T-helper 17 cell (primary cell): ENCODE data around the gene CPN2. TPM values are rescaled to one million over a fixed set of nuclear protein-coding genes. Genes with fewer than 3 reads are reported as not detected.
A peak's percentile ranks its signal among the peaks of the same experiment; 100 is the strongest.

ENCODE experiments used
- ATAC-seq: fragments of 150-1000 bp; cut with Tn5 transposase; 2 replicates; pipeline ENCODE4 v1.10.0; 2021; ENCODE audit warnings: mild to moderate bottlenecking, moderate library complexity
- DNase-seq, 3 donors: peaks; one replicate each; pipeline versions ENCODE4 v3.0.0 to v3.0.0-alpha.2; 2020 to 2021
- H3K9me3 ChIP-seq: one replicate; pipeline ENCODE4 v1.7.0; 2013; ENCODE audit warnings: low read length, mild to moderate bottlenecking; ENCODE audit not compliant: control insufficient read depth, poor library complexity, severe bottlenecking
- H3K27ac Mint-ChIP-seq: one replicate; pipeline ENCODE4 v1.8.0; 2022; ENCODE audit warnings: mild to moderate bottlenecking, moderate library complexity, mixed read lengths
- H3K27me3 Mint-ChIP-seq: one replicate; pipeline ENCODE4 v1.8.0; 2022; ENCODE audit warnings: mixed read lengths
- H3K36me3 Mint-ChIP-seq: one replicate; pipeline ENCODE4 v1.8.0; 2022; ENCODE audit warnings: low read depth, mixed read lengths
- H3K4me1 Mint-ChIP-seq: one replicate; pipeline ENCODE4 v1.8.0; 2022; ENCODE audit warnings: mild to moderate bottlenecking, mixed read lengths
- H3K4me3 Mint-ChIP-seq: one replicate; pipeline ENCODE4 v1.8.0; 2022; ENCODE audit warnings: mild to moderate bottlenecking, moderate library complexity, mixed read lengths
- total RNA-seq, 4 donors: library from RNA in 2 of 4; stranded (reverse) in 2 of 4; gene quantifications; one replicate each; pipeline ENCODE4 v1.2.3 and lab custom pipeline; 2022 to 2026

CPN2 gene
- total RNA-seq, 2 donors from 2014 or later = not detected

GRCh38 chr3:194360568-194360967 lies 9.4 kb upstream of the CPN2 start:
- peaks cover 4% of the 10 kb centered on the region for H3K4me1 Mint-ChIP-seq
- no peak overlapping the region for H3K4me3 Mint-ChIP-seq
- H3K27me3 Mint-ChIP-seq = peaks cover 47% of the 10 kb centered on the region
- ATAC-seq (no peak), DNase-seq (no peak)
- H3K36me3 Mint-ChIP-seq = peaks cover 2% of the 10 kb centered on the region
- H3K27ac Mint-ChIP-seq = no peak overlapping the region
- no peaks in the 10 kb centered on the region for H3K9me3 ChIP-seq

- H3K4me1 Mint-ChIP-seq = peaks cover 4% of the 10 kb centered on the region
- no peak overlapping the region for H3K27ac Mint-ChIP-seq
- DNase-seq = no peak
- H3K27me3 Mint-ChIP-seq = peaks cover 45% of the 10 kb centered on the region
- H3K36me3 Mint-ChIP-seq = peaks cover 2% of the 10 kb centered on the region
- no peak overlapping the region for H3K4me3 Mint-ChIP-seq
- H3K9me3 ChIP-seq = no peaks in the 10 kb centered on the region
- ATAC-seq = no peak
Measured at GRCh38 chr3:194357681-194358080, 6.6 kb upstream of the CPN2 start.

GRCh38 chr3:194355379-194355778 lies 4.3 kb upstream of the CPN2 start:
- no peaks in the 10 kb centered on the region for H3K36me3 Mint-ChIP-seq
- H3K4me1 Mint-ChIP-seq = peaks cover 2% of the 10 kb centered on the region
- peaks cover 32% of the 10 kb centered on the region for H3K27me3 Mint-ChIP-seq
- H3K9me3 ChIP-seq = no peaks in the 10 kb centered on the region
- ATAC-seq = no peak
- no peak overlapping the region for H3K27ac Mint-ChIP-seq
- H3K4me3 Mint-ChIP-seq = no peak overlapping the region
- DNase-seq = no peak

GRCh38 chr3:194354315-194354714 lies 3.2 kb upstream of the CPN2 start:
- no peak for DNase-seq
- Mint-ChIP-seq H3K27ac (no peak overlapping the region), H3K4me1 (peaks cover 2% of the 10 kb centered on the region), H3K4me3 (no peak overlapping the region), H3K27me3 (peaks cover 22% of the 10 kb centered on the region), H3K36me3 (no peaks in the 10 kb centered on the region)
- H3K9me3 ChIP-seq = no peaks in the 10 kb centered on the region
- ATAC-seq = no peak

GRCh38 chr3:194352667-194353246 lies 1.6 kb upstream of the CPN2 start:
- Mint-ChIP-seq H3K27me3 (peaks cover 8% of the 10 kb centered on the region), H3K27ac (no peak overlapping the region), H3K36me3 (no peaks in the 10 kb centered on the region), H3K4me3 (peak overlapping the region; percentile 19), H3K4me1 (no peaks in the 10 kb centered on the region)
- DNase-seq (no peak), ATAC-seq (no peak)
- no peaks in the 10 kb centered on the region for H3K9me3 ChIP-seq

GRCh38 chr3:194351952-194352536 lies 916 bp upstream of the CPN2 start:
- no peaks in the 10 kb centered on the region for H3K9me3 ChIP-seq
- no peak for DNase-seq
- H3K27me3 Mint-ChIP-seq = peaks cover 4% of the 10 kb centered on the region
- H3K36me3 Mint-ChIP-seq = no peaks in the 10 kb centered on the region
- no peak overlapping the region for H3K4me3 Mint-ChIP-seq
- no peak overlapping the region for H3K27ac Mint-ChIP-seq
- ATAC-seq = no peak
- no peaks in the 10 kb centered on the region for H3K4me1 Mint-ChIP-seq

- Mint-ChIP-seq H3K27ac (no peak overlapping the region), H3K4me1 (no peaks in the 10 kb centered on the region), H3K36me3 (no peaks in the 10 kb centered on the region), H3K4me3 (no peak overlapping the region), H3K27me3 (no peaks in the 10 kb centered on the region)
- no peaks in the 10 kb centered on the region for H3K9me3 ChIP-seq
- DNase-seq = no peak
- ATAC-seq = no peak
Measured at GRCh38 chr3:194350726-194351071, 429 bp downstream of the CPN2 start.

- no peaks in the 10 kb centered on the region for H3K4me1 Mint-ChIP-seq
- DNase-seq (no peak), ATAC-seq (no peak)
- H3K9me3 ChIP-seq = no peaks in the 10 kb centered on the region
- H3K27ac Mint-ChIP-seq = no peak overlapping the region
- H3K36me3 Mint-ChIP-seq = no peaks in the 10 kb centered on the region
- no peaks in the 10 kb centered on the region for H3K27me3 Mint-ChIP-seq
- no peak overlapping the region for H3K4me3 Mint-ChIP-seq
Measured at GRCh38 chr3:194348354-194348753, 2.8 kb downstream of the CPN2 start.

GRCh38 chr3:194346621-194347020 lies 4.5 kb downstream of the CPN2 start:
- H3K36me3 Mint-ChIP-seq = peaks cover under 1% of the 10 kb centered on the region
- peaks cover 12% of the 10 kb centered on the region for H3K27me3 Mint-ChIP-seq
- ATAC-seq (no peak), DNase-seq (no peak)
- H3K9me3 ChIP-seq = no peaks in the 10 kb centered on the region
- no peaks in the 10 kb centered on the region for H3K4me1 Mint-ChIP-seq
- no peak overlapping the region for H3K4me3 Mint-ChIP-seq
- no peak overlapping the region for H3K27ac Mint-ChIP-seq

GRCh38 chr3:194346035-194346434 lies 5.1 kb downstream of the CPN2 start:
- Mint-ChIP-seq H3K4me1 (no peaks in the 10 kb centered on the region), H3K36me3 (peaks cover 2% of the 10 kb centered on the region), H3K27ac (no peak overlapping the region), H3K27me3 (peaks cover 17% of the 10 kb centered on the region), H3K4me3 (no peak overlapping the region)
- no peaks in the 10 kb centered on the region for H3K9me3 ChIP-seq
- DNase-seq (no peak), ATAC-seq (no peak)

GRCh38 chr3:194344012-194344411 lies 7.1 kb downstream of the CPN2 start:
- DNase-seq = peak; percentile 54 to 75 (median 66)
- Mint-ChIP-seq H3K36me3 (peaks cover 2% of the 10 kb centered on the region), H3K4me1 (no peaks in the 10 kb centered on the region), H3K27ac (no peak overlapping the region), H3K4me3 (no peak overlapping the region), H3K27me3 (peaks cover 25% of the 10 kb centered on the region)
- no peaks in the 10 kb centered on the region for H3K9me3 ChIP-seq
- peak; percentile 77 for ATAC-seq

- H3K27me3 Mint-ChIP-seq = peaks cover 25% of the 10 kb centered on the region
Measured at GRCh38 chr3:194343561-194343893, 7.6 kb downstream of the CPN2 start.

GRCh38 chr3:194342861-194343560 lies 8.1 kb downstream of the CPN2 start:
- no peaks in the 10 kb centered on the region for H3K9me3 ChIP-seq
- Mint-ChIP-seq H3K36me3 (peaks cover 2% of the 10 kb centered on the region), H3K27me3 (peaks cover 25% of the 10 kb centered on the region), H3K4me3 (no peak overlapping the region), H3K4me1 (no peaks in the 10 kb centered on the region), H3K27ac (no peak overlapping the region)
- DNase-seq = no peak
- ATAC-seq = no peak

More at GRCh38 chr3:194343561-194343893, 7.6 kb downstream of the CPN2 start:
- no peaks in the 10 kb centered on the region for H3K9me3 ChIP-seq
- peaks cover 2% of the 10 kb centered on the region for H3K36me3 Mint-ChIP-seq
- ATAC-seq (no peak), DNase-seq (no peak)
- no peak overlapping the region for H3K4me3 Mint-ChIP-seq
- no peaks in the 10 kb centered on the region for H3K4me1 Mint-ChIP-seq
- no peak overlapping the region for H3K27ac Mint-ChIP-seq
